Left lung (tissue), 10 donors: Measurements from ENCODE around the gene CFAP65. TPM values are rescaled to one million over a fixed set of nuclear protein-coding genes. Genes with fewer than 3 reads are reported as not detected.

Experiments
- ATAC-seq: fragments of 200-7000 bp; cut with Tn5 transposase; one replicate; pipeline ENCODE4 v1.9.1; 2020; ENCODE audit warnings: moderate library complexity
- DNase-seq, 4 donors: peaks; one replicate each; pipeline ENCODE4 v3.0.0-alpha.2; 2013 to 2020
- H3K27ac ChIP-seq, 2 donors: fragments of 200-600 bp; sonication (generic) in 1 of 2; one replicate each; pipeline versions ENCODE4 v1.5.0 to v1.8.0; 2020 to 2021
- H3K27me3 ChIP-seq, 2 donors: fragments of 200-600 bp; sonication (generic) in 1 of 2; one replicate each; pipeline versions ENCODE4 v1.5.0 to v1.8.0; 2020 to 2021
- H3K36me3 ChIP-seq, 2 donors: fragments of 200-600 bp; sonication (generic) in 1 of 2; one replicate each; pipeline versions ENCODE4 v1.5.0 to v1.8.0; 2020 to 2021
- H3K4me1 ChIP-seq, 2 donors: fragments of 200-600 bp; one replicate each; pipeline ENCODE4 v1.8.0; 2021
- H3K4me3 ChIP-seq, 2 donors: fragments of 200-600 bp; sonication (generic) in 1 of 2; one replicate each; pipeline versions ENCODE4 v1.5.0 to v1.8.0; 2020 to 2021; ENCODE audit warnings: mild to moderate bottlenecking in 1 of 2
- H3K9me3 ChIP-seq, 2 donors: fragments of 200-600 bp; sonication (generic) in 1 of 2; one replicate each; pipeline versions ENCODE4 v1.5.0 to v1.8.0; 2020 to 2021
- CTCF ChIP-seq, 2 donors: fragments of 200-600 bp; sonication (generic) in 1 of 2; IDR thresholded peaks; one replicate each; pipeline versions ENCODE4 v1.5.0 to v1.8.0; 2021; ENCODE audit warnings: antibody characterized with exemption in 2 of 2
- intact Hi-C, 2 donors: fragments of 100-400 bp; cut with DNase I; formaldehyde crosslinking; loops; one replicate each; pipeline versions ENCODE4 v1.11.2 to v1.14.2; 2022
- polyA plus RNA-seq, 6 donors: library from polyadenylated mRNA; unstranded; fragments of 120-200 nt; gene quantifications; one replicate each; pipeline ENCODE4 v1.2.1, GENCODE V29; 2013; ENCODE audit not compliant: insufficient read length in 6 of 6
- total RNA-seq, 2 donors: library from RNA; stranded (reverse); fragmentation: NEBNext Ultra II Directional; extraction: Animal tissue kit (Norgen Biotek cat#: 25700); gene quantifications; one replicate each; pipeline ENCODE4 v1.2.1, GENCODE V29; 2021
- donor health status: DM: no; HTN: yes; CAD: no.
- donor health status: DM: no; HTN: no; CAD: no.

Gene CFAP65
- total and polyA plus RNA-seq, 8 donors, result 0.83 to 4.3 (median 3.0) TPM; not detected in 1

GRCh38 chr2:219049282-219049681 is 8.0 kb upstream of the CFAP65 start:
- no peaks in the 10 kb centered on the region for H3K9me3 ChIP-seq
- no peak overlapping the region for H3K27ac ChIP-seq
- H3K4me1 ChIP-seq, result no peaks in the 10 kb centered on the region
- no peak for TF ChIP-seq CTCF (IDR thresholded peaks at IDR 0.05)
- DNase-seq (no peak), ATAC-seq (no peak)
- no peaks in the 10 kb centered on the region for H3K36me3 ChIP-seq
- no peak overlapping the region for H3K4me3 ChIP-seq
- intact Hi-C loops, result no loop called here
- peaks cover 0 to 76% of the 10 kb centered on the region in 2 donors for H3K27me3 ChIP-seq

- no peaks in the 10 kb centered on the region for H3K9me3 ChIP-seq
- H3K27me3 ChIP-seq, result peaks cover 9 to 87% of the 10 kb centered on the region in 2 donors
- H3K4me3 ChIP-seq, result no peak overlapping the region
- TF ChIP-seq CTCF (IDR thresholded peaks at IDR 0.05), result no peak
- H3K36me3 ChIP-seq, result no peaks in the 10 kb centered on the region
- intact Hi-C loops, result no loop called here
- ATAC-seq (peak; percentile 76), DNase-seq (peak in 1 of 4 donors; percentile 67)
- H3K27ac ChIP-seq, result no peak overlapping the region
- no peaks in the 10 kb centered on the region for H3K4me1 ChIP-seq
Measured at GRCh38 chr2:219045937-219046550, 4.7 kb upstream of the CFAP65 start.

DNA sequence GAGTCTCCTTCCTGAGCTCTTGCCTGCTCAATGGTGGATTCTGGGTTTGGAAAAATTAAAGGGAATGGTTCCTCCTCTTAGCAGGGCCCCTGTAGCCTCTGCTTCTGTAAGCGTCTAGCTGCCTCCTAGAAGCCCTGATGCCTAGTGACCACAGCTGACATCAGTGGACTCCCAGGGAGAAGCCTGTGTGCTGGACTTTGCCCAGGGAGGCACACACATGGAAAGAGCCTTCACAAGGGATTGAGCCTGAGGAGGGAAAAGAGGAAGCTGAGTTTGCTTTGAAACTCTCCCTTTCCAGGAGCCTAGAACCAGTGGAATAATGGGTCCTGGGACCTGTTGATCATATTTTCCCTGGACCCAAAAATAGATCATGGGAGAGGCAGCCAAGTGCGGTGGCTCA is 1.4 kb upstream of the CFAP65 start:
- no peaks in the 10 kb centered on the region for H3K36me3 ChIP-seq
- no peaks in the 10 kb centered on the region for H3K4me1 ChIP-seq
- intact Hi-C loops, result no loop called here
- no peak for TF ChIP-seq CTCF (IDR thresholded peaks at IDR 0.05)
- H3K9me3 ChIP-seq, result no peaks in the 10 kb centered on the region
- H3K27ac ChIP-seq, result no peak overlapping the region
- H3K4me3 ChIP-seq, result no peak overlapping the region
- peaks cover 19 to 89% of the 10 kb centered on the region in 2 donors for H3K27me3 ChIP-seq
- ATAC-seq (no peak), DNase-seq (no peak)

DNA sequence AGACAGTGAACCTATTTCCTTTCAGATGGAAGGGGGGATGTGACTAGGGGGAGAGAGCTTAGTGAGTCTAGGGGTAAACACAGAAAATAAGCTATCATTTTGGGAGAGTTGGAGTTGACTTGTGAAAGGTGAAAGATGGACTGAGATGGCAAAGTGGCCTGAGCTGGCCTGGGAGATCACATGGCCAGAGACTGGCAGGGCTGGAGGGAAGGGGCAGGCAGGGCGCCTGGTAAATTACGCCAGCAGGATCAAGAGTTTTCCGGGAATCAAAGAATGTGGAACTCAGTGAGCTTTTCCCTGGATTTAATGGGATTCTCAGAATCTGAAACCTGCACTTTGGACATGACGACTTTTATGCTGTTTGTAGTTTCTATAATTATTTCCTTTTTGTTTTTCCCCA is 841 bp upstream of the CFAP65 start:
- TF ChIP-seq CTCF (IDR thresholded peaks at IDR 0.05), result no peak
- H3K9me3 ChIP-seq, result no peaks in the 10 kb centered on the region
- DNase-seq (no peak), ATAC-seq (no peak)
- H3K36me3 ChIP-seq, result no peaks in the 10 kb centered on the region
- no peak overlapping the region for H3K27ac ChIP-seq
- intact Hi-C loops, result no loop called here
- no peaks in the 10 kb centered on the region for H3K4me1 ChIP-seq
- H3K27me3 ChIP-seq, result peaks cover 19 to 89% of the 10 kb centered on the region in 2 donors
- H3K4me3 ChIP-seq, result no peak overlapping the region

DNA sequence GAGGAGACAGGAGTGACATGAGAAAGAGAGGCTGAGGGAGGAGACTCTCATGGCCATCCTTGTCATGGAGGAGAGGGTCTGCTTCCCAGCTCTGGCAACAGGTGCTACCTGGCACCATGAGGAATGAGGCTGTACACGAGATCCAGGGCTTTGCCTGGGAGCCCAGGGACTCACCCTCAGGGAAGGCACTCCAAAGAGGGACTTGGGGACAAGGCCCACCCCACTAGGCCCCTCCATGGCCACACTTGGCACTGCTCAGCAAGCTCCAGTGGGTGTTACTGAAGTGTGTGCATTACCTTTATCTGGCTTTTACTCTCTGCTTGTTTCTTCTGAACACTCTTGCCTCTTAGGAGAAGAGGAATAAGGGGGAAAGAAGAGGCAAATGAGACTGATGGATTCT is 2.7 kb downstream of the CFAP65 start:
- DNase-seq, result no peak
- ATAC-seq, result no peak
- H3K27ac ChIP-seq, result no peak overlapping the region
- H3K36me3 ChIP-seq, result no peaks in the 10 kb centered on the region
- no peaks in the 10 kb centered on the region for H3K9me3 ChIP-seq
- no peaks in the 10 kb centered on the region for H3K4me1 ChIP-seq
- no peak for TF ChIP-seq CTCF (IDR thresholded peaks at IDR 0.05)
- no peak overlapping the region for H3K4me3 ChIP-seq
- peaks cover 22 to 95% of the 10 kb centered on the region in 2 donors for H3K27me3 ChIP-seq
- intact Hi-C loops, result no loop called here
